ENCODE data around the gene MARCKSL1.
"Not testable (repeated sequence)": the region's sequence is repeated elsewhere in the genome, so short reads cannot be mapped to it uniquely, and the experiment has no call there.

The MARCKSL1 gene

DNA sequence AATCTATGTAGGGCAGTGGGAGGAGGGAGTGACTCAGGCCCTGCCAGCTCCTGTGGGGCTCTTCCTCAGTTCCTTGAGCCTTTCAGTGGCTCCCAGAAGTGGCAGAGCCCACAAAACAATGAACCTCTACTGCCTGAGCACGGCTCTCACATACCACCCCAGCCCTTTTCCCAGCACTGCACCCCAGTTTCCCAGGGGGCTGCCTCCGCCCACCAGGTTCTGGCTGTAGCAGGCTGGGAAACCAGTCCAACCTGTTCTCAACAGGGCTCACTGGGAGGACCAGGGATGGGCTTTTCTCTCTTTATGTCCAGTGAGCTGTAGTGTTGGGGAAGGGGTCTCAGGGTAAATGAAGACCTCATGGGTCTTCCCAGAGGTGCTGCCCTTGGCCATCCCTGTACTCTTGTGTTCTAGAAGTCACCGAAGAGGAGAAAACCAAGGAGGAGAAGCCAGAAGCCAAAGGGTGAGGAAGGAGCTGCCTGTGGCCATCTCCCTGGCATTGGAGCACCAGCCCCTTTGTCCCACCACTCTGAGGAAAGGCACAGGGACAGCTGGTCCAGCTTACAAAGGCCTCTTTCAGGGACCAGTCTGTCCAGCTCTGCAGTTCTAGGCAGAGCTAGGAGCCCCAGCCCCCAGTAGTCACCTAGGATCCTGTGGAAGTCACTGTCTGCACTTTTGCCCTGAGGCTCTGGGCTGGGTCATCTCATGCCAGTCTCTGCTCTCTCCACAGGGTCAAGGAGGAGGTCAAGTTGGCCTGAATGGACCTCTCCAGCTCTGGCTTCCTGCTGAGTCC is 3.5 kb downstream of the MARCKSL1 start:
- DNase-seq, result no peak

DNA sequence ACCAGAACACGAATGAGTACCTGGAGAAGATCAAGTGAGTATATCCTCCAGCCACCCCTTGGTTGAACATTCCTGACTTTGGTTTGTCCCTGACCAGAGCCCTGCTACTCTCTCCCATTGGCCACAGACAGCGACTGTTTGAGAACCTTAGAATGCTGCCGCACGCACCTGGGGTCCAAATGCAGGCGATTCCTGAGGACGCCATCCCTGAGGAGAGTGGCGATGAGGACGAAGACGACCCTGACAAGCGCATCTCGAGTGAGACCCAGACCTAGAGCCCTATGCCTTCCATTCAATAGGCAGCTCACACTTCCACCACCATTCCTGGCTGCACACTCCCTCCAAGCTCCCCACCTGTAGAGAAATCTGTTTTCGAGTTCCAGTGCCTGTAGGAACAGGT is 4.5 kb downstream of the MARCKSL1 start:
- no peak for DNase-seq

DNA sequence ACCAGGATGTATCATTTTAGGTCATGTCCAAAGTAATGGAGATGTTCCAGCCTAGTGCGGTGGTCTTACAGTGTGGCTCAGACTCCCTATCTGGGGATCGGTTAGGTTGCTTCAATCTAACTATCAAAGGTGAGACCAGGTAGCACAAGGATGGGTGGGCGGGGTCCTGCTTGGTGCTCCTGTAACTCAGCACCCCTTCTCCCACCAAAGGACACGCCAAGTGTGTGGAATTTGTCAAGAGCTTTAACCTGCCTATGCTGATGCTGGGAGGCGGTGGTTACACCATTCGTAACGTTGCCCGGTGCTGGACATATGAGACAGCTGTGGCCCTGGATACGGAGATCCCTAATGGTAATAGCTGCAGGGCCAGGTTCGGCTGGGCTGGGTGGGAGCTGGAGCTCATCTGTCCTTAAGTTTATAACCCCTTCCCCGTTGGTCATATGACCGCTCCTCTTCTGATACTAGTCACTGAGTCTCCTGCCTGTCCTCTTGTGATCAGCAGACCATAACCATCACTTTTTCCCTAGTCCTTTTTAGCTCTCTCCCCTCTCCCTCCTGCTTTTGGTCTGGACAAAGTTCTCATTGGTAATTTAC is 5.4 kb downstream of the MARCKSL1 start:
- DNase-seq, result no peak

DNA sequence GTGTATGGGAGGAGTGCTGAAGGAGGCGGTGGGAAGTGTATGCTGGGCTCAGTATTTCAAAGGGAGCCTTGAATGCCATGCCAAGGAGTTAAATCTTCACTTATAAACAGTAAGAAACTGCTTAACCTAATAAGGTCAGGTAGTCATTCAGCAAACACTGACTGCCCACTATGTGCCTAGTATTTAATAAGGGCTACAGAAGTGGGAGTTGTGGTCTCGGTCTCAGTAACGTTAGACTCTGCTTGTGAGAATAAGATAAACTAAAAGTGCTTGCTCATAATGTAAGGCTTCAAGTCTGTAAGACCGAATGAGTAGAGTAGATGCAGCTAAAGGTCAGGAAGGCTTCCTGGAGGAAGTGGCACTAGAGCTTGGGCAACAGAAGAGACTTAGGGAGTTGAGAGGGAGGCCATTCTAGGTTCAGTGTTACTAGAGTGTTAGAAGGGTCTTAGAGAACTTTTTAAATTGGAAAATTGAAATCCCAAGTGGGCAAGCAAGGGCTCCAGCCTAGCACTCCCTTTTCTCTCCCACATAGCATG is 6.0 kb downstream of the MARCKSL1 start:
- DNase-seq, result no peak

DNA sequence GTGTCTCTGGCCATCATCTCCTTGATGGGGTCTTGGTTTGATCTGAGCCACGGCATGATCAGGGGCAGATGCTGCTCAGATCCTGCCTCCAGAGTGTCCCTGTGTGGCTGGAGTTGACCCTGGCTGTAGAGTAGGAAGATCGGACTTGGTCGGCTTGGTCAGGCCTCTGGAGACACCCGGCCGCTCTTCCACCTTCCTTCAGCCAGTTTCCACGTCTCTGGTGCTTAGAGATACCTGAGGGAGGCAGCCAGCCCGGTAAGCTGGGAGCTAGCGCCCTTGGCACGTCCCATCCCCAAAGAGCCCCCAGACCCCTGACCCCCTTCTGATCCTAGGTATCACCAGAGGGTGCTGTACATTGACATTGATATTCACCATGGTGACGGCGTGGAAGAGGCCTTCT is 8.8 kb downstream of the MARCKSL1 start:
- DNase-seq, result no peak

DNA sequence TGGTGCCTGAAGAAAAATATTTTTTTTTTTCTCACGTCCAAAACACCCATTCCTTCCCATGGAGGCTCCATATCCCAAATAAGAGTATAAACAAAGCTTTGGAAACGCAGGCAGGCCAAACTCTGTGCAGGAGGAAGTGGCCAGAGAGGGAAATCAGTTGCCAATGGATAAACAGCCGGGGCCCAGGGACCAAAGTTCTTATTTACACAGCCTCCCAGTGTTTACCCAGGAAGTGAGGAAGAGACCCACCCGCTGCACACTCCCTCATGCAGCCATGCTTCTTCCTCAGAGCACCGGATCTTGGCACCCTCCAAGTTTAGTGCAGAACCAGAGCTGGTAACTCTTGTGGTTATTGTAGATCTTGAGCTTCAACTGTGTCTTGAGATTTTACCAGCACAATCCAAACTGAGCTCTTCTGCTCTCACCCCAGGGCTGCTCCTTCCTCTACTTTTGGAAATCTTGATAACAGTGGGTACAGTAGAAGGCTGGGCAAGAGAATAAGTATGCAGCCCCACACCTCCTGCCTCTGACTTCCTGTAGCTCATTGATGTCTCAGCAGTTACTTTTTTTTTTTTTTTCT is 14.2 kb downstream of the MARCKSL1 start:
- DNase-seq, result no peak

DNA sequence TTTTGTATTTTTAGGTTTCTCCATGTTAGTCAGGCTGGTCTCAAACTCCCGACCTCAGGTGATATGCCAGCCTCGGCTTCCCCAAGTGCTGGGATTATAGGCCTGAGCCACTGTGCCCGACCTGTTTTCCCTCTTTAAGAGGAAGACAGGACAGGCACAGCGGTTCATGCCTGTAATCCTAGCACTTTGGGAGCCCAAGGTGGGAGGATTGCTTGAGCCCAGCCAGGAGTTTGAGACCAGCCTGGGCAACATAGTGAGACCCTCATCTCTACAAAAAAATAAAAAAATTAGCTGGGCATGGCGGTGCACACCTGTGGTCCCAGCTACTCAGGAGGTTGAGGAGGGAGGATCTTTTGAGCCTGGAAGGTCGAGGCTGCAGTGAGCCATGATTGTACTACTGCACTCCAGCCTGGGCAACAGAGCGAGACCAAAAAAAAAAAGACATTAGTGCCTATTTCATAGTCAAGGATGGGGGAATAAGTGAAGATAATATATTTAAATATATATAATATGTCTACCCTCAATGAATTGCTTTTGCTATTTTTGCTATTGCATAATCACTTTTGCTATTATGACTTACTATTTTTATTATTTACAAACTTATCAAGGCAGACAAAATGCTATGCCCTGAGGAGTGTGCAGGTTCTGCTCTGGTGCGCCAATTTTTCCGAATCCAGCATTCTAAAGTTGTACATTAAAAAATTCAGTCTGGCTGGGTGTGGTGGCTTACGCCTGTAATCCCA is 17.7 kb downstream of the MARCKSL1 start:
- DNase-seq, result no peak

DNA sequence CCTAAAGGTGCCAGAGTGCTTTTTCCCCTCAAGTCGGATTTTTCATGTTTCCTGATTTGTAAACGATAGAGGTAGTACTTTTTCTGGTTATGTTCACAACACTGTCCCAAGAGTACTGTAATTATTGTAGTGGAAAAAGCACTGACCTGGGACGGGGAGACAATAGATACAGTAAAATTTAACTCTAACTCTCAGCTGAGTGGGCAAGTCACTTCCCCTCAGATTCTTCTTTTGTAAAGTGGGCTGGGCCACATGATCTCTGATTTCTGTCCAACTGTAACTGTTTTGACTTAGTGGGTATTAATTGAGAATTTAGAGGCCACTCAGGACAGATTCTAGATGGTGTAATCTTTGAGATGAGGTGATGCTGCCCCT is 19.1 kb downstream of the MARCKSL1 start:
- no peak for DNase-seq

DNA sequence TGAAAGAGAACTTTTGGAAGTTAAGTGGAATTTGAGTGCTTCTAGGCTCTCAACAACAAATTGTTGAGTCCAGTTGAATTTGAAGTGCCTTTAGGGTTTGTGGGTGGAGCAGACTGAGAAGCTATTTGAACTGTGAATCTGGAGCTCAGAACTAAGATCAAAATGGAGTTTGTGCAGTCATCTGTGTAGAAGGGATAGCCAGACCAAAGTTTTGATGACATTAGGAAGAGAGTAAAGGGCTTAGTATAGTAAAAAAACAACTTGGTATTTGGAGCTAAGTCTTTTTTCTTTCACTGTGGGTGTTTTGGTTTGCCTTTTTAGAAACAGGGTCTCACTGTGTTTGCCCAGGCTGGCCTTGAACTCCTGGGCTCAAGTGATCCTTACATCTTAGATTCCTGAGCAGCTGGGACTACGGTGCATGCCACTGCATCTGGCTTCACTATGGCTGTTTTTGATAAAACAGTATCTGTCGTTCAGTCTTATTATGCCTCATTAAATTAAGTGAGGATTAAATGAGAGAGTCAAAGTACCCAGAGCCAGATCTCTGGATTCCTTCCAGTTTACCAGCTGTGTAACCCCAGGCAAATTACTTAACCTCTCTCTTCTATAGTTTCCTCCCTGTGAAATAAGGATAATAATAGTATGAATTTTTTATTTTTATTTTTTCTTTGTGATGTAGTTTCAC is 24.2 kb downstream of the MARCKSL1 start:
- no peak for DNase-seq

DNA sequence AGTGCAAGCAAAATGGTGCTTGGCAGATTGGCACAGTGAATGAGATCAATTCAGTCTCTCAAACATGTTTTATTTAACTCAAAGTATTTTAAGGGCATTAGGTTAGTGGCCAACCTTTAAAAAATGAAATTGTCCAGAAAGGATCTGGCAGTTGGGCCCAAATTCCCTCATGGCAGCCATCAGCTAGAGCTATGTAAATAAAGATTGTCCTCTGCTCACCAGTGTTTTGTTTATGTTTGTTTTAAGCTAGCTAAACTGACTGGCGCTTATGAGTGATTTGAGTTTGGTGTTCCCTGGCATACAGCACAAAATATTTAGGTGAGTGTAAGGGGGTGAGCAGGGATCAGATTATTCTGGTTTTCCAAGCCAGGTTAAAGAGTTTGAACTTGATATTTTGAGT is 26.1 kb downstream of the MARCKSL1 start:
- no peak for DNase-seq

DNA sequence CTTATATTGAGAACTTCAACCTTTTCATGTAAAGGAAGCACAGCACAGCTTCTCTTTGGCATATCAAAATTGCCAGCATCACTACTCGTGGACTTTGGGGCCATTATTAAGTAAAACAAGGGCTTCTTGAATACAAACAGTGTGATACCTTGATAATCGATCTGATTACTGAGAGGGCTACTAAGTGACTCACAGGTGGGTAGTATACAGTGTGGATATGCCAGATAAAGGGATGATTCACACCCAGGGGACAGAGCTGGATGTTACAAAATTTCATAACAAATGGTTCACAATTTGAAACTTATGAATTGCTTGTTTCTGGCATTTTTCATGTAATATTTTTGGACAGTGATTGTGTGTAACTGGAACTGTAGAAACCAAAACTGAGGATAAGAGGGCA is 28.7 kb downstream of the MARCKSL1 start:
- no peak for DNase-seq

DNA sequence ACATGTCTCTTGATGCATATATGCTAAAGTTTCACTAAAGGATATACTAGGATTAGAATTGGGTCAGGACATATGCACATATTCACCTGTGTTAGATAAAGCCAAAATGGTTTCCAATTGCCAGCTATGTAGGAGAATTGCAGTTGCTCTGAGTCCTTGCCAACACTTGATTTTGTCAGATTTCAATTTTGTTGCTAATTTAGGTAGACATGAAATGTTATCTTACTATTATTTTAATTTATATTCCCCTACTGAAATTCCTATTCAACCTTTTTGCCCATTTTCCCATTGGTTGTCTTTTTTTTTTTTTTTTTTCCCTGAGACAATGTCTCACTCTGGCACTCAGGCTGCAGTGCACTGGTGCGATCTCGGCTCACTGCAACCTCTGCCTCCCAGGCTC is 30.7 kb downstream of the MARCKSL1 start:
- no peak for DNase-seq

DNA sequence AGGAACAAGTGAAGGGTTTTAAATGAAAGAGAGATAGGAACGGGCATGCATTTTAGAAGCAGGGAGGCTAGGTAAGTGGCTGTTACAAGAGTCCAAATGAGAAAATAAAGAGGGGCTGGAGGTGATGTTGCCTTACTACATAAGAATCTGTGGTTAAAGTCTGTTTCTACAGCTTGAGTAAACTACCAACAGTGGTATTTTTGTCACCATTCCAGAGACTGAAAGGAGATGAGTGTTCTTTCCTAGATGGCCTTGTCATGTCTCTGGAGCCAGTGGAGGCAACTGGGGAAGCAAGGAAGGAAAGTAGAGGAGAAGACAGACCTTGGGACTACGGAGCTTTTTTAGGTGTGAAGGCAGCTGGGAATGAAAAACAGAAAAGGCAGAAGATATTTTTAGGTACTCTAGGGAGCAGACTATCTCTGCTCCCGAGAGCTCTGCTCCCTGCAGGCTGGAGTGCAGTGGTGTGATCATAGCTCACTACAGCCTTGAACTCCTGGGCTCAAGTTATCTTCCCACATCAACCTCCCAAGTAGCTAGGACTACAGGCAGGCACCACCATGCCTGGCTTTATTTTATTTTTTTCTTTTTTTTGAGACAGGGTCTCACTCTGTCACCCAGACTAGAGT is 31.9 kb downstream of the MARCKSL1 start:
- no peak for DNase-seq

DNA sequence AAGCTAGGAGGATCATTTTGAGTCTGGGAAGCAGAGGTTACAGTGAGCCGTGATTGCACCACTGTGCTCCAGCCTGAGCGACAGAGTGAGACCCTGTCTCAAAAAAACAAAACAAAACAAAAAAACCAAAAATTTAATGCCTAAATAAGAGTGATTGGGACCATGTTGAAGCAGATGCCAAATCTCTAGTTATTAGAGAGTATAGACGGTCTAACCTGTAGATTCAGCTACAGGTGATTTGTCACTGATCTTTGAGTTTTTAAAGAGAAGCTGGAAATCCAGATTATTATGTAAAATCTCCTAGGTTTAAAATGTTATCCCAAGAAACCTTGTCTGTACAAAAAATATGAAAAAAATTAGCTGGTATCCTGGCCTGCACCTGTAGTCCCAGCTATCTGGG is 32.7 kb downstream of the MARCKSL1 start:
- no peak for DNase-seq

DNA sequence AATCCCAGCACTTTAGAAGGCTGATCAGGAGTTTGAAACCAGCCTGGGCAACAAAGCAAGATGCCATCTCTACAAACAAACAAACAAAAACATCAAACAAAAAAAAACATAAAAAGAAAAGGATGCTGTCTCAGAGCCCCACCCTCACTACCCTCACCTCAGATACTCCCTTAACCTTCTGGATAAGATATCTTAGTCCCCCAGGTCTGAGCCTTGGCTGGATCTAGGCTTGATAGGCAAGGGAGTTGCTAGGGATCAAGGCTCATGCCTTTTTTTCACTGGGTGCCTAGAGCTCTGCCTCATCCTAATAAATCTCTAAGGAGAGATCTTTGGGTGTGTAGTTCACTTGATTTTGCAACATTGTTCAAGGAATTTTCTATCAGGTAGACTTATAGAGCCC is 36.7 kb downstream of the MARCKSL1 start:
- DNase-seq, result no peak

DNA sequence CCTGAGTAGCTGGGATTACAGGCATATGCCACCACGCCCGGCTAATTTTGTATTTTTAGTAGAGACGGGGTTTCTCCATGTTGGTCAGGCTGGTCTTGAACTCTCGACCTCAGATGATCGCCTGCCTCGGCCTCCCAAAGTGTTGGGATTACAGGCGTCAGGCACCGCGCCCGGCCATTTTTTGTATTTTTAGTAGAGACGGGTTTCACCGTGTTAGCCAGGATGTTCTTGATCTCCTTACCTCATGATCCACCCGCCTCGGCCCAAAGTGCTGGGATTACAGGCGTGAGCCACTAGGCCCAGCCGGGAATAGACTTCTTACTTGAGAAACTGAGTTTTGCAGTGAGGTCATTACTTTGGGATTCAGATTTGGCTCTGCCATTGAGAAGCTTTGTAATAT is 37.8 kb downstream of the MARCKSL1 start:
- not testable (repeated sequence) for DNase-seq

DNA sequence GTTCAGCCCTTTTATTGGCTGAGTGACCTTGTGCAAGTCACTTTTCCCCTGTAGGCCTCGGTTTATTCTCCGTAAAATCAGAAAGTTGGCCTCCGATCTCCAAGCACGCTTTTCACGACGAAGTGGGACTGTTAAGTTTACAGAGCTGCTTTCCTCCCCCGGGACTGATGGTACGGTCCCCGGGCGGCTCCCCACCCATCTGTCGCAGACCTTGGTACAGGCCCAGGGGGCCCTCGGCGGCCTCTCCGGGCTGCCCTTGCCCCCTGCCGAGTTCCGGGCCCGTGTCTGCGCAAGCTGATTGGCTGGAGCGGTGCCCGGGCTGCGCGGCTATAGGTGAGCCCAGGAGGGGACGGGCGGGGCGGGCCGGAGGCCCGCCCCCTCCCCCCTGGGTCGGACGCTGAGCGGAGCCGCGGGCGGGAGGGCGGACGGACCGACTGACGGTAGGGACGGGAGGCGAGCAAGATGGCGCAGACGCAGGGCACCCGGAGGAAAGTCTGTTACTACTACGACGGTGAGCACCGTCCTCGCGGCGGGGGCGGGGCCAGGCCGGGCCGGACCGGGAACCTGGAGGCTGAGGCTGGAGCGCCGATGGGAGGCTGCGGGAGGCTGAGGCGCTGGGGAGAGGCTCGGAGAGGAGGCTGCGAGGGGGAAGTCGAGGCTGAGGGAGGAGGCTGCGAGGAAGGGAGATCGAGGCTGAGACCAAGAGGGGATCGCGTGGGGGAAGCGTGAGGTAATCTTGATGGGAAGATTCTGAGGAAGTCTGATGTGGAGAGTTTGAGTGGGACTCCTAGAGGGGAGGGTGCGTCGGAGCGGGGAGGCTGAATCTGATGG is 44.1 kb downstream of the MARCKSL1 start, which contains the start of gene HDAC1:
Gene HDAC1, plus strand, starts transcription at position 376 of the 831 bp plus-strand sequence. Its CDS starts 87 bp downstream, at position 463.
- peak; percentile 89 for DNase-seq

DNA sequence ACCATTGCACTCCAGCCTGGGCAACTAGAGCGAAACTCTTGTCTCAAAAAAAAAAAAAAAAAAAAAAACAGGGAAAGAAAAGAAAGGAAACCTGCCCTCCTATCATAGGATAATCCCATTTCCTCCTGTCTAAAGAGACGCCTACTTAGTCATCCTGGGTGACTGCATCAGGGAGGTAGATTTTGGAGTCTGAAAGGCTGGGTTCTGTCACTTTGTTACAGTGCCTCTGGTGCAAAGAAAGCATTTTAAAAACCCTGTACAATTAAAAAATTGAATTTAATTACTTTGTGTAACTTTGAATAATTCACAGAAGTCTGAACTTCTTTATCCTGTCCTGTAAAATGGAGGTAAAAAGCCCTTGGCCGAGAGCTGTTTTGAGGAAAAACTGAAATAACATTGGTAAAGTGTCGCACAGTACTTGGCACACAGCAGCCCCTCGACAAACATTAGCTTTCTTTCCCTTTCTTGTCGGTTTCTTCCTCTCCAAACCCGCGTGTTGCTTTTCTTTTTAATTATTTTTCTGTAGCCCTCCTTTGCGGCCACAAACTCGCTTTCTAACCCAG is 44.8 kb downstream of the MARCKSL1 start:
- no peak for DNase-seq

DNA sequence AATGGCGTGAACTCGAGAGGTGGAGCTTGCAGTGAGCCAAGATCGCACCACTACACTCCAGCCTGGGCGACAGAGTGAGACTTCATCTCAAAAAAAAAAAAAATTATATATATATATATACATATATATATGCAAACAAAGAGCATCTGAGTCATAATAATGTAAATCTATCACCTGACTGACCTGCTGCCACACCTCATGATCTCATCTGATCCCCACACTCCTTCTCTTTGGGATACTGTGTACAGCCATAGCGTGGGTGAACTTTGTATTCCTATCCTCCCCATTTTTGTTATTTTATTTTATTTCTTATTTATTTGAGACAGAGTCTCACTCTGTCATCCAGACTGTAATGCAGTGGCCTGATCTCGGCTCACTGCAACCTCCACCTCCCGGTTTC is 46.8 kb downstream of the MARCKSL1 start:
- no peak for DNase-seq

DNA sequence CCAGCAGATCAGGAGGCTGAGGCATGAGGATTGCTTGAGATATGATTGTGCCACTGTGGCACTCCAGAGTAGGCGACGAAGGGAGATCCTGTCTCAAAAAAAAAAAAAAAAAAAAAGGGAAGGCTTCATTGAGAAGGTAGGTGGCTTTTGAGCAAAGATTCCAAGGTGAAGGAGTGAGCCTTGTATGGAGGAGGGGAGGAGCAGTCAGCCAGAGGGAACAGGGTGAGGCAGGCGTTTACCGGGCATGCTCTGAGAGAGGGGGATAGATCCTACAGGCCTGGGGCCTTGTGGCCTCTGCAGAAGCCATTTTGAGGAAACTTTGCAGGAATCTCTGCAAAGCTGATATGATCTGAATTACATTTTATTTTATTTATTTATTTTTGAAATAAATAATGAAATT is 49.3 kb downstream of the MARCKSL1 start:
- no peak for DNase-seq

DNA sequence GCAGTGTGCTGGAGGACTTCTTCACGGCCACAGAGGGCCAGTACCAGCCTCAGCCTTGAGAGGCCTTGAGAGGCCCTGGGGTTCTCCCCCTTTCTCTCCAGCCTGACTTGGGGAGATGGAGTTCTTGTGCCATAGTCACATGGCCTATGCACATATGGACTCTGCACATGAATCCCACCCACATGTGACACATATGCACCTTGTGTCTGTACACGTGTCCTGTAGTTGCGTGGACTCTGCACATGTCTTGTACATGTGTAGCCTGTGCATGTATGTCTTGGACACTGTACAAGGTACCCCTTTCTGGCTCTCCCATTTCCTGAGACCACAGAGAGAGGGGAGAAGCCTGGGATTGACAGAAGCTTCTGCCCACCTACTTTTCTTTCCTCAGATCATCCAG is 50.4 kb downstream of the MARCKSL1 start:
- no peak for DNase-seq
